HG03457 (cell line): ENCODE measurements around the gene RTN3.
"Not testable (repeated sequence)": the region's sequence is repeated elsewhere in the genome, so short reads cannot be mapped to it uniquely, and the experiment has no call there.

Experiments
- ATAC-seq: cut with Tn5 transposase; IDR thresholded peaks from one replicate; pipeline ENCODE4 v1.9.1; 2021; ENCODE audit warnings: moderate number of reproducible peaks; ENCODE audit not compliant: unreplicated experiment

Gene RTN3

DNA sequence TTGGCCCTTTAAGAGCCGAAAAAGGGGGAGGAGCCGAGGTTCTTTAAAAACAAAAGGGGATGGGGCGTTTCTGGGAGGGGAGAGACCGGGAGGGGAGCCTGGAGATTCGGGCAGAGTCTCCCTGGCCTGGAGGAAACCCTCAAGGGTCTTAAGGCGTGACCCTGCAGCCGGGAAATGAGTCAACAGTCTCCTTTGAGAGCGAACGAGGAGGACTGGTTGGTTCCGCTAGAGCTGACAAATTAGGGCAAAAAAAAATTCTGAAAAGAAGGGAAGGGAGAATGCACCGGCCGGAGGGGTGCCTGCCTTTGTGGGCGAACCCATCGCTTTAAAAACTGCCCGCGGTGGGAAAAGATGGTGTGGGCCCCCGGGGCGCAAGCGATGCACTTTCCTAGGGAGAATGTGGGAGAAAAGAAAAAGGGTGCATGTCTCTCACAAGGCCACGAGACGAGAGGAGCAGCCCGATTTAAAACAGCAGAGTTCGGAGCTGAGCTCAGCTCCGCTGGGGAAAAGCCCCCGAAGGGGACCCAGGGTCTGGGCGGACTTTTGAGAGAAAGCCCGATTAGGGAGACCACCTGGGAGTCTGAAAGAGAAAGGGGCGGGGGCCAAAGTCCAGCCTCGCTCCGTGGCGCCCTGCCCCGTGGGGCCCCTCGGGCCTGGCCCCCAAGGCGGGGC, 86.4 kb downstream of the RTN3 start:
- no peak for ATAC-seq

DNA sequence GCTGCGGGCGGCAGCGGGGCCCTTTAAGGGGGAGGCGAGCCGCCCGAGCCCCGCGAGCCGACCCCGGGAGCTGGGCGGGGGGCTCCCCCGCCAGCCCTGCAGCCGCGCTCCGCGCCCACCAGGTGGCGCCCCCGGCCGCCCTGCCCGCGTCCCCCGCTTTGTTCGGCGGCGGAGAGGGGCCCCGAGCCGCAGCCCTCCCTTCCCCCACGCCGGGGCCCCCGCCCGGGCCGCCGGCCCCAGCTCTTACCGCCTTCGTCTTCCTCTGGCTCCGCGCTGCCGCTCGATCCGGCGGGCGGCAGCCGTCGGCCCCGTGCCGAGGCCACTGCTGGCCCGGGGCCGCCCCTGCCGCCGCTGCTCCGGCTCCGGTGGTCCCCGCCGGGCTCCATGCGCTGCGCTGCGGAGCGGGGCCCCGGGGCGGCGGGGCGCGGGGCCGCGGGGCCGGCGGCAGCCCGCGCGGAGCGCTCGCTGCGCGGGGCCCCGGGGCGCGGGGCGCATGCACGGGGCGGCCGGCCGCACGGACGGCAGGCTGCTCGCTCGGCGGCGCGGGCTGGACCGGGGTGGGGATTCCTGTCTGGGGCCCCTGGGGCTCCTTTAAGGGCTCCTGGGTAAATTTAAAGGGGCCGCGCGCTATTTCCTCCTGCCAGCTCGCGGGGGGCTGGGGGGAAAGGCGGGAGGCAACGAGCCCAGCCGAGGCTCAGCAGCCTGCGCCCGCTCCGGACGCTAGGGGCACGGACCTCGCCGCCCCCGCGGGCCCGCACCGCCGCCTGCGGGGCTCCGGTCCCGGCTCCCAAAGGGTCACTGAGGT, 87.1 kb downstream of the RTN3 start, which contains the start of gene ZFTA:
ZFTA (minus strand) TSS at position 539 of the 805 bp plus-strand sequence; CDS start at position 386, 153 bp downstream.
- ATAC-seq: peak; percentile 33

DNA sequence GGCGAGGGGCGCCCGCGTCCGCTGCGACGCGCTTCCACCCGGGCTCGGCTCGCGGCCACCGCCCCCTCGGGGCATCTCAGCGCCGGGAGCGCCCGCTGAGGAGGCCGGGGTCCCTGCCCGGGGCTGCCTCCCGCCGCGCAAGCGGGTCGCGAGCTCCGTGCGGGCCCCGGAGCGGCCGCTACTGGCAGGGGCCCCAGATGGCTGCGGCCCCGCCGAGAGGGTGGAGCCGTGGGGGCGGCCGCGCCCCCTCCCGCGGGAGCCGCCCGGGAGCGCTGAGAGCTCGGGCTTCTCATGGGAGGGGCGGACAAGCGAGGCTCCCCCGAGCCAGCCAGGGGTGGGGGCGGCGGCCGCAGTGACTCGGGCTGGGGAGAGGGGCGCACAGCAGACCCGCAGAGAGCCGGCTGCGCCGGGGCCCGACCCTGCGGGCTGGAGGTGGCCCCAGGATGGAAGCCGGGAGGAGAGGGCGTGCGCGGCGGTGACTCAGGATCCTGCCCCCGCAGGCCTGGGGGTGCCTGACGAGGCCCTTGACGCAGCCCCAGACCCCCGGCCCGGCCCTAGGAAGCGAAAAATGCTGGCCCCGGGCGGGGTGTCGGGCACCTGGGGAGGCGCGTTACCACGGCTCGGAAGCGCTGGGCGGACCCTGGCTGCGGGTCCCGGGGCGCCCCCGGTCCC, 87.9 kb downstream of the RTN3 start:
- ATAC-seq: peak; percentile 36

DNA sequence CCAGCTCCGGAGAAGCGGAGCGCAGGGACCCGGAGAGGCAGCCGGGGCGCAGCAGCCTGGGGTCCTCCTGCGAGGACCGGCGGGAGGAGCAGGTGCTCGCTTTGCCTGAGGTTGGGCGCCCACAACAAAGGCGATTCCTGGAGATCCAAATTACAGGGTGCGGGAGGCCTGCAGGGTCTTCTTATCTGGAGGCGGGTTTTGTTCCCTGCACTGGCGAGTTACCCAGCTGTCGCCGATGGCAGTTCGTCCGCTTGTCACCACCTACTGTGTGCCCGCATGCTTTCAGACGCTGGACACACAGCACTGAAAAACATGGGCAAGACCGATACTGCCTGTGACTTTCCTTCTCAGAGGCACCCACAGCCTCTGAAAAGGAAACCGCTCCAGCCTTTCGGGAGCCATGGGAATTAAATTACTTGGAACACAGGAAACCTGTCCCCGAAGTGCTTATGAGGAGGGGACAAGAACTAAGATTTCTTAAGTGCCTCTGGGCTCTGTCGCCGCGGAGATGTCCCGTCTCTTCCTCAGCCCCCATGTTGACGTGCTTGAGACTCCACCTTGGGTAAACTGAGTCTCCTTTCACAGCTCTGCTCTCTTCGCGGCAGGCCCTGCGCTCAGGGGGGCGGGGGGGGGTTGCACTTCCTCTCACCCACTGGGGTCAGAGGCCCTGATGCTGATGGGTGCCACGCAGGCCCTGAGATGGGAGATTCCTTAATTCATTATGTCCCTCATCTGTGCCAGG, 88.6 kb downstream of the RTN3 start:
- ATAC-seq: no peak

DNA sequence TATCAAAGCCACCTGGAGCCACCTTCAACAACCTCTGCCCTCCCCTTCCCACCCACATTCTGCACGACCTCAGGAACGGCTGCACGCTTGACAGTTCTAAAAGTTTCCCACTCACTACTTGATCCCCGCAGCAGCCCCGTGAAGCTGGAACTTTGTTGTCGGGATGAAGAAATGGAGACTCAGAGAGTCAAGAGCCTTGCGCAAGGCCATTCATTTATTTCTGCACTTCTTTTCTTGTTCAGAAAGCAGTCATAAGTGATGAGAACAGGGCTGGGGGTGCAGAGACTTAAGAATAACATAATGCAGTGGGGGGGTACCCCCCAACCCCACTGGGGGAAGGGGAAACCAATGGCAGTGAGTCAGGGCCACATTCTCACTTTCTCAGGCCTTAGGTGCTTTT, 89.5 kb downstream of the RTN3 start:
- ATAC-seq: no peak

DNA sequence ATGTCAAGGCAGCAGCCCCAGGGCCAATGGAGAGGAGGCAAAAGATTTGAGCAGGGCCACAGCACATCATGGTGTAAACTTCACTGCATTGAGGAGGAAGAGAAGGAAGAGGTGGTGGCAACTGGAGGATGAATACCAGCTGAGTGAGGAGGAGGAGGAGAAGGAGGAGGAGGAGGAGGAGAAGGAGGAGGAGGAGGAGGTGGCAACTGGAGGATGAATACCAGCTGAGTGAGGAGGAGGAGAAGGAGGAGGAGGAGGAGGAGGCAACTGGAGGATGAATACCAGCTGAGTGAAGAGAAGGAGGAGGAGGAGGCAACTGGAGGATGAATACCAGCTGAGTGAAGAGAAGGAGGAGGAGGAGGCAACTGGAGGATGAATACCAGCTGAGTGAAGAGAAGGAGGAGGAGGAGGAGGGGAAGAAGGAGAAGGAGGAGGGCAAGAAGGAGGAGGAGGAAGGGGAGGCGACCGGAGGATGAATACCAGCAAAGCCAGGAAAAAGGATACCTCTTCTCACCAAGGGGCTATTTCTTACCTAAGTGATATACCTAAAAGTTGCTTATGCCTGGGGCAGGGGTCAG, 90.5 kb downstream of the RTN3 start:
- not testable (repeated sequence) for ATAC-seq

DNA sequence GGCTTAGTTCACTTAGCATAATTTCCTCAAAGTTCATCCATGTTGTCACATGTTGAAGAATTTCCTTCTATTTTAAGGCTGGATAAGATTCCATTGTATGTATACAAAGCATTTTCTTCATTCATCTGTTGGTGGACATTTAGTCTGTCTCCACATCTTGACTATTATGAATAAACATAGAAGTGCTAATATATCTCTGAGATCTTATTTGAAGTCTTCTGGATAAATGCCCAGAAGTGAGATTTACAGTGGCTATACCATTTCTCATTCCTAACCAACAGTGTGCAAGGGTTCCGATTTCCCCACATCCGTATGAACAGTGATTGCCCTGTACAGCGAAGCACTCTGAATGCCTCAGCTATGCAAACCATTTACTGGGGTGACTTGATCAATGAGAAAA, 93.9 kb downstream of the RTN3 start:
- no peak for ATAC-seq

DNA sequence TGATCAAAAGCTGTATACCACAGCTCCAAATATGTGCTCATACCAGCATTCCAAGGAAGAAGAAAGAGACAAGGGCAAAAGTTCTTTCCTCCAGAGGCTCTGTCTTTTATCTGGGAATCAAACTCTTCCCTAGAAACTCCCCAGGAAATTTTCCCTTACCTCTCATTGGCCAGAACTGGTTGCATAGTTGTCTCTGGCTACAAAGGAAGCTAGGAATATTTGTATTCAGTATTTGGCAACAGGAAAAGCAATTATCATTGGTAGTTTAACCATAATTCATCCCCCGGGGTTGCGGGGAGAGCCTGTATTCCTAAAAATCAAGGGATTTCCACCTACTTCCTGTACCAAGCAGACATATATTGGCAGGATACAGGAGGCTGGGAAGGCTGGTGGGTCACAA, 97.7 kb downstream of the RTN3 start:
- no peak for ATAC-seq

DNA sequence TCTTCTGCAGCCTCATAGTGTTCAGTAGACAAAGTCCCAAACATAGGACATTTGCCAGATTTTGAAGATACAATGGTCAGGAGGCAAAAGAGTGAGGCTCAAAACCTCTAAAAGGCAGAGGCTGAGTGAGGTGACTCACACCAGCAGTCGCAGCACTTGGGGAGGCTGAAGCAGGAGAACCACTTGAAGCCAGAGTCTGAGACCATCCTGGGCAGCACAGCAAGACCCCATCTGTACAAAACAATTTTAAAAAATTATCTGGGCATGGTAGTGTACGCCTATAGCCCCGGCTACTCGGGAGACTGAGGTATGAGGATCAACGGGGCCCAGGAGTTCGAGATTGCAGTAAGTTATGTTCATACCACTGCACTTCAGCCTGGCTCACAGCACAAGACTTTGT, 101.4 kb downstream of the RTN3 start:
- no peak for ATAC-seq

DNA sequence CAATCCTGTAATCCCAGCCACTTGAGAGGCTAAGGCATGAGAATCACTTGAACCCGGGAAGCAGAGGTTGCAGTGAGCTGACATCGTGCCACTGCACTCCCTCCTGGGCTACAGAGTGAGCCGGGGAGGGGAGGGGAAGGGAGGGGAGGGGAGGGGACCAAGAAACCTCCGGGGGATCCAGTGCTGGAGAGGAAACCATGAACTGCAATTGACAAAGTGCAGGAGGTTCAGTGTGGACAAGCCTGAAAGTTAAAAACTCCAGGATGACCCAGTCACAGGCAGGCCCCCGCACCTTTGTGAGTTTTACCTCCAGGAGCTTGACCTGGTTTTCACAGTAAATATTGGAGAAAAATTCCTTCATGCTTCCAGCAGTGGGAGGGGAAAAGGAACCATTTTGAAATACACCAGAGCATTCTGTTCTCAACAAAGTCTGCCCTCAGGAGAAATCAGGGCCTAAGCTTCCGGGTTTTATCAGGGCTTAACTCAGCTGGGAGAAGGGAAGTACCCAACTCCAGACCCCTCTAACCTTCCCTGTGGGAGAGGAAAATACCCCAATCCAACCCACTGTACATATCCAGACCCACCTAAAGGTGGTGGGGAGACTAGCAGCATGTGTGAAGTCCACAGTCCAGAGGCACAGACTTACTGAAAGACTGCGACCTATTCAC, 102.8 kb downstream of the RTN3 start:
- ATAC-seq: no peak

DNA sequence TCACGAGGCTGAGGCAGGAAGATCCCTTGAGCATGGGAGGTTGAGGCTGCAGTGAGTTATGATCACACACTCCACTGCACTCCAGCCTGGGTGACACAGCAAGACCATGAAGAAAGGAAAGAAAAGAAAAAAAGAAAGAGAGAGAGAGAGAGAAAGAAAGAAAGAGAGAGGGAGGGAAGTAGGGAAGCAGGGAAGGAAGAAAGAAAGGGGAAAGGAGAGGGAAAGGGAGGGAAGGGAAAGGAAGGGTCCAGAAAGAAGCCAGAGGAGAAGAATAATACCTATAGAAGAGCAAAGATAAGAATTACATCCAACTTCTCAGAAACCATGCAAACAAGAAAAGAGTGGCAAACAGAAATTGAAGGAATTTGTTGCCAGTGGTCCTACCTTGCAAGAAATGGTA, 104.5 kb downstream of the RTN3 start:
- ATAC-seq: no peak

DNA sequence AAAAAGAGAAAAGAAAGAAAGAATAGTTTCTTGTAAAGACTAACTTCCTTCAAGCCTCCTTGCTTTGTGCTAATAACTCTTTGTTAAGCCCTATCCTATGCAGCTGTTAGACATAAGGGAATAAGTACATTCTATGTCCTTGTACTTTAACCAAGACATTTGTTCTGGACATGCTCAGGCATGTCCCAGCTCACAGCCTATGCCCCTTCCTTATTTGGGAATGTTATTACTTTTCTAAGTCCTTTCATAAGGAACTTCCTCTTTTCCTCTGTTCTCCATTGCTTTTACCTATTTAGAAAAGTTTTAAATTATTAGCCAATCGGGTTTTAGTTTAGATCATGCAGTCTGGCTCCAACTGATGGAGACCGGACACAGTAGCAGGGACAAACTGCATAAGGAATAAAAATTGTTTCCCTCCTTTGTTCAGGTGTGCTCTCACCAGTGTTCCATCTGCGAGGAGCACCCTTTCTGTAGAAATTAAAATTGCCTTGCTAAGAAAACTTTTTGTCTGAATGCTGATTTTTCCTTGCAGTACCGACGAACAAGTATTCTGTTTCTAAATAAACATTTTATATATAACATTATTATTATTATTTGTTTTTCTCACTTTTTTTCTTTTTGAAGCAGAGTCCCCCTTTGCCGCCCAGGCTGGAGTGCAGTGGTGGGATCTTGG, 110.3 kb downstream of the RTN3 start:
- no peak for ATAC-seq

DNA sequence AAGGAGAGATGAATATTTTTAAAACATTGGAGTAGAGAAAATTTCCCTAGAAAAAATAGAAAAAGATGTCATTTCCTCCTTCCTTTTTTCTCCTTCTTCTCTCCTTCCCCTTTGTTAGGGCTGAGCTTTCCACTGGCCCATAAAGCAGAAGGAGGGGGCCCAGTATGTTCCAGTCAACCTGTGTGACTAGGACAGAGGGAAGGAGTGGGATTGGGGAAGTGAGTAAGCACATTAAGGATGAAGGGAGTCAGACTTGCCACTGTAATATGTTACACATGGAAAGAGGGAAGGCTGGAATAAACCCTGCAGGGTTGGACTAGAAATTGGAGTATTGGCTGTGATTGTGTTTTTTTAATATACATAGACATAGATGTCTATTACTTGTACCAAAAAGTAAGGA, 111.9 kb downstream of the RTN3 start:
- ATAC-seq: no peak

DNA sequence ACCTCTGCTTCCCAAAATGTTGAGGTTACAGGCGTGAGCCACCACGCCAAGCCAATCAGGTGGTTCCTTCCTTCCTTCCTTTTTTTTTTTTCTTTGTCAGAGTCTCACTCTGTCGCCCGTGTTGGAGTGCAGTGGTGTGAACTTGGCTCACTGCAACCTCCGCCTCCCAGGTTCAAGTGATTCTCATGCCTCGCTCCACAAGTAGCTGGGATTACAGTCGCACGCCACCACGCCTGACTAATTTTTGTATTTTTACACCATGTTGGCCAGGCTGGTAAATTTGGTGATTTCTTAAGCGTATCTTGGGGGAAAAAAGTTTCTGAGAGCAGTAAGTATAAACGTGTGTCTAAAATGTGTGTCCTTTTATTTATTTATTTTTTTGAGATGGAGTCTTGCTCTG, 113.8 kb downstream of the RTN3 start:
- ATAC-seq: no peak

DNA sequence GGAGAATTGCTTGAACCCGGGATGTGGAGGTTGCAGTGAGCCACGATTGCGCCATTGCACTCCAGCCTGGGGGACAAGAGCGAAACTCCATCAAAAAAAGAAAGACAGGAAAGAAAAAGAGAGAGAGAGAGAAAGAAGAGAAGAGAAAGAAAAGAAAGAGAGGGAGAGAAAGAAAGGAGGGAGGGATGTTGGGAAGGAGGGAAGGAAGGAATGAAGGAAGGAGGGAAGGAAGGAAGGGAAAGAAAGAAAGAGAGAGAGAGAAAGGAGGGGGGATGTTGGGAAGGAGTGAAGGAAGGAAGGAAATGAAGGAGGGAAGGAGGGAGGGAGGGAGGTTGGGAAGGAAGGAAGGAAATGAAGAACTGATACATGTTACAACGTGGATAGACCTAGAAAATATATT, 119.6 kb downstream of the RTN3 start:
- ATAC-seq: no peak

DNA sequence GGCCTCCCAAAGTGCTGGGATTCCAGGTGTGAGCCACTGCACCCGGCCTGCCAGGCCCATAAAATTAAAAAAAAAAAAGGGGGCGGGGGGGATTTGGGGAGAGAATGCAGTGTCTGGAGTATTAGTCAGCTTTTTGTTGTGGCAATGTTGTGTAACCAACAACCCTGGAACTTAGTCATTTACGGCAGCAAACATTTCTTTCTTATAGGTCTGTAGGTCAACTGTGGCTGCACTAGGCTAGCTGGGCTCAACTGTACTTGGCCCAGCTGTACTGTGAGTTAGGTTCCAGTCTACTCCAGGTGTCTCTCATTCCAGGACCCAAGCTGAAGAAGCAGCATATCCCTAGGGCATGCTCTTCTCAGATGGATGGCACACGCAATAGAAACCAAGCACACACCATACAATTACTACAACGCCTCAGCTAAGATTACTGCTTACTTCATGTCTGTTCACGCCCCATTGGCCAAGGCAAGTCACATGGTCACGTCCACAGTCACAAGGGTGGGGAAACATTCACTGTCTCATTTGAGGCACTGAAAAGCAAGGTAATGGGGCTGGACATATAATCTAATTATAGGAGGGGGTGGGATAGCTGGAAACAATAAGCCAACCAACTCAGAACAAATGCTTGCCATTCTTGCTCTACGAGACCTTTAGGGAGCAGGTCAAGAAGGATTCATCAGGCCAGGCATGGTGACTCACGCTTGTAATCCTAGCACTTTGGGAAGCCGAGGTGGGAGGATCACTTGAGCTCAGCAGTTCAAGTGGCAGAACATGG, 121.5 kb downstream of the RTN3 start:
- no peak for ATAC-seq

DNA sequence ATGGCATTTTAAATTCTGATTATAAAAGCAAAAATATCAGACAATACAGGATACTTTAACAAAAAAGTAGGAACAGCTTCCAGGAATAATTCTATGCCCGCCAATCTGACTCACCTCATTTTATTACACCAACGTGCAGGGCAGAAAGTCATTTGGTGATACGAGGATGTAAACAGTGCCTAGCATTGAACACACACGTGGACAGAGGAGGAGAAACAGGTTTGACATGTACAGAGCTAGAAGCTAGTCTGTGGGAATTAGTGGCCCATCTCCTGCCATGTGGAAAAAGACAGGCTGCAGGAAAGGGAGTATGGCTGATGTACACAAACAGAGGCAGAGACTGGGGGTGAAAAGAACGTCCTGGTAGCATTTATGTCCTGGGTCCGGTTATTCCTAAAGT, 123.0 kb downstream of the RTN3 start:
- ATAC-seq: no peak

DNA sequence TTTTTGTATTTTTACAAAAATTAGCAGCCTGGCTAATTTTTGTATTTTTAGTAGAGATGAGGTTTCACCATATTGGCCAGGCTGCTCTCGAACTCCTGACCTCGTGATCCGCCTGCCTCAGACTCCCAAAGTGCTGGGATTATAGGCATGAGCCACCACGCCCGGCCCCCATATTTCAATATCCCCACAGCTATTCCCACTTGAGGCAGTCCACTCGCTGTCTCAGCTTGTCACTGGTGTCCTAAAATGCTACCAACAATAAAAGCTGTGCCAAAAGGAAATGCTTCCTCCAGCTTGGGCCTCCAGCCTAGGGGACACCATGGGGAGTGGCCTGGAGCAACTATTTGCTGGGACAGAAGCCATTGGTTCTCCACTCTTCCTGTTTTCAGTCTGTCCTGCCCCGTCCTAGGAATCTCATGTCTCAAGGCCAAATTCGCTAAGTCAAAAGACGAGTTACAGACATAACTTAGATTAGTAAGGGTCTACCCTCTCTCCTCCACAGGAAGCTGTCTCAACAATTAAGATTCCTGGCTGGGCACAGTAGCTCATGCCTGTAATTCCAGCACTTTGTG, 124.6 kb downstream of the RTN3 start:
- ATAC-seq: no peak
